ENCODE measurements around the gene CCDC73. TPM values are rescaled to one million over a fixed set of nuclear protein-coding genes. Genes with fewer than 3 reads are reported as not detected.

Gene CCDC73
- total RNA-seq, 4 donors from 2014 or later, result not detected

GRCh38 chr11:32704261-32704660 lies 90.2 kb downstream of the CCDC73 start:
- no peak for TF ChIP-seq CTCF (IDR thresholded peaks at IDR 0.05 in 4 of 5, conservative IDR thresholded peaks at IDR 0.05 in 1 of 5)
- TF ChIP-seq POLR2A (IDR thresholded peaks at IDR 0.05), result no peak
- Histone ChIP-seq H3K27me3 (no peaks in the 10 kb centered on the region), H3K27ac (no peak overlapping the region), H3K4me3 (no peak overlapping the region), H3K9me3 (peaks cover 0 to 6% (median 0%) of the 10 kb centered on the region in 3 donors), H3K36me3 (no peaks in the 10 kb centered on the region), H3K4me1 (no peaks in the 10 kb centered on the region)
- in situ Hi-C loops (cut with MboI; ENCODE audit: low sequenced_read_pairs in 4 of 4), result no loop called here
- intact Hi-C loops (cut with DNase I; ENCODE audit: low total_unique reads), result no loop called here
- ATAC-seq (no peak), DNase-seq (no peak)

DNA sequence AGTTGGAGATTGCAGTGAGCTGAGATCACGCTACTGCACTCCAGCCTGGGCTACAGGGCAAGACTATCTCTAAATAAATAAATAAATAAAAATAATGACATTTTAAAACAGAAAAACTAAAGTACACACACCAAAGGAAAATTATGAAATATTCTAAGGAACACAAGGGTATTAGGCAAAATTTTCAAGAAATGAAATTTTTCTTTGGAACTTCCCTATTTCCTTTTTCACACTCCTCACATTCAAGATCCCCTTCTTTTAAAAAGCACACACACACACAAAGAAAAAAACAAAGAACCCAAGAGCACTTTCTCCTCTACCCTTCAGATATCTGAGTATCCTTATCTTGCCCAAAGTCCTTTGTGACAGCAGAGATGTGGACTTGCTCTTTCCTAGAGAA lies 92.8 kb downstream of the CCDC73 start:
- TF ChIP-seq CTCF (IDR thresholded peaks at IDR 0.05 in 4 of 5, conservative IDR thresholded peaks at IDR 0.05 in 1 of 5) (no peak), POLR2A (IDR thresholded peaks at IDR 0.05) (no peak)
- no peak for DNase-seq
- Histone ChIP-seq H3K9me3 (peaks cover 0 to 6% (median 0%) of the 10 kb centered on the region in 3 donors), H3K4me1 (no peaks in the 10 kb centered on the region), H3K36me3 (no peaks in the 10 kb centered on the region), H3K4me3 (no peak overlapping the region), H3K27ac (no peak overlapping the region), H3K27me3 (no peaks in the 10 kb centered on the region)
- intact Hi-C loops (cut with DNase I; ENCODE audit: low total_unique reads) (no loop called here), in situ Hi-C loops (cut with MboI; ENCODE audit: low sequenced_read_pairs in 4 of 4) (no loop called here)
- ATAC-seq, result no peak

- Histone ChIP-seq H3K4me3 (no peak overlapping the region), H3K27me3 (no peaks in the 10 kb centered on the region), H3K4me1 (no peaks in the 10 kb centered on the region), H3K27ac (no peak overlapping the region), H3K36me3 (no peaks in the 10 kb centered on the region), H3K9me3 (no peaks in the 10 kb centered on the region)
- no peak for ATAC-seq
- TF ChIP-seq CTCF (IDR thresholded peaks at IDR 0.05 in 4 of 5, conservative IDR thresholded peaks at IDR 0.05 in 1 of 5), result no peak
- no peak for TF ChIP-seq POLR2A (IDR thresholded peaks at IDR 0.05)
- intact Hi-C loops (cut with DNase I; ENCODE audit: low total_unique reads), result no loop called here
- in situ Hi-C loops (cut with MboI; ENCODE audit: low sequenced_read_pairs in 4 of 4), result no loop called here
- no peak for DNase-seq
Observed at GRCh38 chr11:32698579-32698978, 95.9 kb downstream of the CCDC73 start.

- H3K27me3 ChIP-seq, result no peaks in the 10 kb centered on the region
- in situ Hi-C loops (cut with MboI; ENCODE audit: low sequenced_read_pairs in 4 of 4) (no loop called here), intact Hi-C loops (cut with DNase I; ENCODE audit: low total_unique reads) (no loop called here)
- H3K4me3 ChIP-seq, result no peak overlapping the region
- no peak for TF ChIP-seq POLR2A (IDR thresholded peaks at IDR 0.05)
- no peak for TF ChIP-seq CTCF (IDR thresholded peaks at IDR 0.05 in 4 of 5, conservative IDR thresholded peaks at IDR 0.05 in 1 of 5)
- no peak overlapping the region for H3K27ac ChIP-seq
- H3K4me1 ChIP-seq, result no peaks in the 10 kb centered on the region
- ATAC-seq (no peak), DNase-seq (no peak)
- H3K36me3 ChIP-seq, result no peaks in the 10 kb centered on the region
- no peaks in the 10 kb centered on the region for H3K9me3 ChIP-seq
Observed at GRCh38 chr11:32671051-32671450, 123.4 kb downstream of the CCDC73 start.

DNA sequence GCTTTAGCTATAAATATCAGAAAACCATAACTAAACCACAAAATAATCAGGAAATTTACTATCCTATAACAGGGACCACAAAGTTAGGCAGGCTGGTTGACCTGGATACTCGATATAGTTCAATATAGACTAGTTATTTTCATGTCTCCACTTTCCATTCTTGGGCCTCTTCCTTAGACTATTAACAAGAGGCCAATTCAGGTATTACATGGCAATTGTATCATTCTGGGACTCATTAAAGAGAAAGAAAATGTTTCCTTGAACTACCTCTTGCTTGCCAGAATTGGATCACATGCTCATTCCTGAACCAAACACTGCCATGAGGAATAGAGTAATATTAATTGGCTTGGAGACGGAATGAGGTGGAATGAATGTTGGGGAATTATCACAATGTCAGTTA lies 134.8 kb downstream of the CCDC73 start:
- Histone ChIP-seq H3K36me3 (no peaks in the 10 kb centered on the region), H3K4me1 (no peaks in the 10 kb centered on the region), H3K4me3 (no peak overlapping the region), H3K9me3 (no peaks in the 10 kb centered on the region), H3K27me3 (no peaks in the 10 kb centered on the region), H3K27ac (no peak overlapping the region)
- TF ChIP-seq CTCF (IDR thresholded peaks at IDR 0.05 in 4 of 5, conservative IDR thresholded peaks at IDR 0.05 in 1 of 5) (no peak), POLR2A (IDR thresholded peaks at IDR 0.05) (no peak)
- no peak for ATAC-seq
- in situ Hi-C loops (cut with MboI; ENCODE audit: low sequenced_read_pairs in 4 of 4) (no loop called here), intact Hi-C loops (cut with DNase I; ENCODE audit: low total_unique reads) (no loop called here)
- no peak for DNase-seq
